Endothelial cell of umbilical vein (primary cell): ENCODE results near the gene MT1G.

Source experiments
- EZH2 ChIP-seq: IDR thresholded peaks from 2 replicates; pipeline ENCODE4 v1.6.1; 2012; ENCODE audit warnings: borderline replicate concordance, low read depth, mild to moderate bottlenecking, moderate library complexity, low read length, inconsistent platforms; ENCODE audit not compliant: severe bottlenecking
- JUN ChIP-seq: IDR thresholded peaks from 2 replicates; pipeline ENCODE4 v1.6.1; 2011; ENCODE audit warnings: borderline replicate concordance, low read depth; ENCODE audit not compliant: insufficient read length, insufficient read depth
- MAX ChIP-seq: IDR thresholded peaks from 2 replicates; pipeline ENCODE4 v1.6.1; 2011; ENCODE audit not compliant: insufficient read depth, insufficient read length
- MYC ChIP-seq: IDR thresholded peaks from one replicate; pipeline ENCODE4 v1.6.1; 2011; ENCODE audit warnings: mild to moderate bottlenecking, low read depth, low read length
- POLR2A ChIP-seq: IDR thresholded peaks from 2 replicates; pipeline ENCODE4 v1.6.1; 2012; ENCODE audit warnings: low read depth, mild to moderate bottlenecking, control low read depth, low read length
- POLR2AphosphoS5 ChIP-seq: IDR thresholded peaks from 2 replicates; pipeline ENCODE4 v1.6.1; 2012; ENCODE audit warnings: low read depth, mild to moderate bottlenecking, control low read depth, low read length, moderate library complexity; ENCODE audit not compliant: insufficient read depth
- TF ChIP-seq, protein P1 (sequence below), 2 donors: IDR thresholded peaks; 1 replicate in 1 of 2; 2 replicates in 1 of 2; pipeline ENCODE4 v1.5.1; 2011; ENCODE audit warnings: low read length in 2 of 2, mild to moderate bottlenecking in 2 of 2, moderate library complexity in 2 of 2, control low read depth in 1 of 2, inconsistent platforms in 1 of 2, low read depth in 1 of 2; ENCODE audit not compliant: insufficient read depth in 1 of 2; ENCODE audit errors: extremely low read depth in 1 of 2

DNA sequence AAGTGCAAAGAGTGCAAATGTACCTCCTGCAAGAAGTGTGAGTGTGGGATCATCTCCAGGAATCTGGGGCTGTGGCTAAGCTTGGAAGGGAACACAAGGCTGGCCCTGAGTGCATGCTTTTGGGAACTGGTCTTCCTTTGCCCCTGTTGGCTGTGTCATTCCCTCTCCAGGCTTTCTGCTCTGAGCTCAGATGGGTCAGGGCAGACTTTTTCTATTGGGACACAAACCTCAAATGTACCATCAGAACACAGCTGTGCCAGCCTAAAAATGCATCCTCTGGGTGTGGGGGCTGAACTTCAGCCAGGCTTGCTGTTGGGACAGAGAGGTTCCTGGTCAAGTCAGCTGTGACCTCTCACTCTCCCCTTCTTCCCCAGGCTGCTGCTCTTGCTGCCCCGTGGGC is 15.3 kb downstream of the MT1G start:
- TF ChIP-seq MAX (no peak), POLR2A (no peak), JUN (no peak), EZH2 (no peak), POLR2AphosphoS5 (no peak), MYC (no peak)
- TF ChIP-seq, protein P1, sequence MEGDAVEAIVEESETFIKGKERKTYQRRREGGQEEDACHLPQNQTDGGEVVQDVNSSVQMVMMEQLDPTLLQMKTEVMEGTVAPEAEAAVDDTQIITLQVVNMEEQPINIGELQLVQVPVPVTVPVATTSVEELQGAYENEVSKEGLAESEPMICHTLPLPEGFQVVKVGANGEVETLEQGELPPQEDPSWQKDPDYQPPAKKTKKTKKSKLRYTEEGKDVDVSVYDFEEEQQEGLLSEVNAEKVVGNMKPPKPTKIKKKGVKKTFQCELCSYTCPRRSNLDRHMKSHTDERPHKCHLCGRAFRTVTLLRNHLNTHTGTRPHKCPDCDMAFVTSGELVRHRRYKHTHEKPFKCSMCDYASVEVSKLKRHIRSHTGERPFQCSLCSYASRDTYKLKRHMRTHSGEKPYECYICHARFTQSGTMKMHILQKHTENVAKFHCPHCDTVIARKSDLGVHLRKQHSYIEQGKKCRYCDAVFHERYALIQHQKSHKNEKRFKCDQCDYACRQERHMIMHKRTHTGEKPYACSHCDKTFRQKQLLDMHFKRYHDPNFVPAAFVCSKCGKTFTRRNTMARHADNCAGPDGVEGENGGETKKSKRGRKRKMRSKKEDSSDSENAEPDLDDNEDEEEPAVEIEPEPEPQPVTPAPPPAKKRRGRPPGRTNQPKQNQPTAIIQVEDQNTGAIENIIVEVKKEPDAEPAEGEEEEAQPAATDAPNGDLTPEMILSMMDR (IDR thresholded peaks at IDR 0.05; ENCODE audit: extremely low read depth in 1 of 2, insufficient read depth in 1 of 2, low read depth in 1 of 2, low read length in 2 of 2) = no peak
